ENCODE measurements around the gene AJAP1. TPM values are rescaled to one million over a fixed set of nuclear protein-coding genes. Genes with fewer than 3 reads are reported as not detected.

AJAP1 gene
- total RNA-seq, 1 experiment from 2014 or later = not detected

DNA sequence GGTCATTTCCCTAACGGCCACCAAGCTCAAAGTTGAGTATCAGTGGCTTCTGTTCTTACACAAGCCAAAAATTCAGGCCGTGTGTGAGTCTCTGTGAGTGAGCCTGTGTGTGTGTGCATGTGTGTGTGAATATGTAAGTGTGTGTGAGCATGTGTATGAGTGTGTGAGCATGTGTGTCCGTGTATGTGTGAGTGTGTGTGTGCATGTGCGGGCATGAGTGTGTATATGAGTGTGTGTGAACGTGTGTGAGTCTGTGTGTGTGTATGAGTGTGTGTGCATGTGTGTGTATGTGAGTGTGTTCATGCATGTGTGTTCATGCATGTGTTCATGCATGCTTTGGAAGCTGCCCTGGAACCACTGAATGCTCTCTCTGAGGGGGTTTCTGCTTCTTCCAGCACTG is 105.7 kb downstream of the AJAP1 start:
- H3K36me3 ChIP-seq (ENCODE audit: control insufficient read depth in 1 of 2, insufficient read depth in 2 of 2, low read length in 2 of 2) = no peaks in the 10 kb centered on the region
- ChIA-PET RAD21 (ENCODE audit: low non-redundant PET in 1 of 2, low total read pairs in 2 of 2, uncharacterized antibody in 2 of 2, unreplicated experiment in 2 of 2) (no interaction called here), POLR2A (no interaction called here), CTCF (no interaction called here)
- no peak overlapping the region for H3K4me3 ChIP-seq (replicated peaks in 1 of 2; ENCODE audit: low read depth in 1 of 2, low read length in 2 of 2)
- H2AFZ ChIP-seq (ENCODE audit: low read depth, low read length, poor library complexity, severe bottlenecking) = no peak overlapping the region
- H3K9ac ChIP-seq (ENCODE audit: low read length) = no peak overlapping the region
- H3K9me3 ChIP-seq (ENCODE audit: control insufficient read depth in 1 of 2, insufficient read depth in 1 of 2, low read depth in 1 of 2, low read length in 2 of 2) = peaks cover 0 to 10% of the 10 kb centered on the region in 2 experiments; a peak in 2 of 4 replicates
- BruUV-seq (replicated peaks) = no TSS peak
- no peak overlapping the region for H3K27ac ChIP-seq (ENCODE audit: low read depth, low read length)
- no peaks in the 10 kb centered on the region for H4K20me1 ChIP-seq (ENCODE audit: insufficient read depth)
- no peaks in the 10 kb centered on the region for H3K79me2 ChIP-seq (ENCODE audit: insufficient read depth, low read length)
- H3K4me2 ChIP-seq (ENCODE audit: low read length) = no peak overlapping the region
- no peaks in the 10 kb centered on the region for H3K9me2 ChIP-seq (ENCODE audit: insufficient read depth)
- no peak for ATAC-seq
- TF ChIP-seq ELF1 (IDR thresholded peaks at IDR 0.05; ENCODE audit: borderline replicate concordance, low read depth) = no peak
- TF ChIP-seq RAD21 (IDR thresholded peaks at IDR 0.05; ENCODE audit: low read depth) = no peak
- no peak for TF ChIP-seq TCF7L2 (IDR thresholded peaks at IDR 0.05; ENCODE audit: borderline replicate concordance, extremely low read depth, insufficient read depth, insufficient read length)
- no peak for TF ChIP-seq SRF (IDR thresholded peaks at IDR 0.05; ENCODE audit: low read depth)
- TF ChIP-seq SP1 (IDR thresholded peaks at IDR 0.05; ENCODE audit: low read depth) = no peak
- TF ChIP-seq, protein P1, sequence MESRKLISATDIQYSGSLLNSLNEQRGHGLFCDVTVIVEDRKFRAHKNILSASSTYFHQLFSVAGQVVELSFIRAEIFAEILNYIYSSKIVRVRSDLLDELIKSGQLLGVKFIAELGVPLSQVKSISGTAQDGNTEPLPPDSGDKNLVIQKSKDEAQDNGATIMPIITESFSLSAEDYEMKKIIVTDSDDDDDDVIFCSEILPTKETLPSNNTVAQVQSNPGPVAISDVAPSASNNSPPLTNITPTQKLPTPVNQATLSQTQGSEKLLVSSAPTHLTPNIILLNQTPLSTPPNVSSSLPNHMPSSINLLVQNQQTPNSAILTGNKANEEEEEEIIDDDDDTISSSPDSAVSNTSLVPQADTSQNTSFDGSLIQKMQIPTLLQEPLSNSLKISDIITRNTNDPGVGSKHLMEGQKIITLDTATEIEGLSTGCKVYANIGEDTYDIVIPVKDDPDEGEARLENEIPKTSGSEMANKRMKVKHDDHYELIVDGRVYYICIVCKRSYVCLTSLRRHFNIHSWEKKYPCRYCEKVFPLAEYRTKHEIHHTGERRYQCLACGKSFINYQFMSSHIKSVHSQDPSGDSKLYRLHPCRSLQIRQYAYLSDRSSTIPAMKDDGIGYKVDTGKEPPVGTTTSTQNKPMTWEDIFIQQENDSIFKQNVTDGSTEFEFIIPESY (IDR thresholded peaks at IDR 0.05; ENCODE audit: extremely low read depth, insufficient replicate concordance, low read length) = no peak
- TF ChIP-seq CBX3 (IDR thresholded peaks at IDR 0.05; ENCODE audit: low read depth) = no peak
- TF ChIP-seq, protein P2, sequence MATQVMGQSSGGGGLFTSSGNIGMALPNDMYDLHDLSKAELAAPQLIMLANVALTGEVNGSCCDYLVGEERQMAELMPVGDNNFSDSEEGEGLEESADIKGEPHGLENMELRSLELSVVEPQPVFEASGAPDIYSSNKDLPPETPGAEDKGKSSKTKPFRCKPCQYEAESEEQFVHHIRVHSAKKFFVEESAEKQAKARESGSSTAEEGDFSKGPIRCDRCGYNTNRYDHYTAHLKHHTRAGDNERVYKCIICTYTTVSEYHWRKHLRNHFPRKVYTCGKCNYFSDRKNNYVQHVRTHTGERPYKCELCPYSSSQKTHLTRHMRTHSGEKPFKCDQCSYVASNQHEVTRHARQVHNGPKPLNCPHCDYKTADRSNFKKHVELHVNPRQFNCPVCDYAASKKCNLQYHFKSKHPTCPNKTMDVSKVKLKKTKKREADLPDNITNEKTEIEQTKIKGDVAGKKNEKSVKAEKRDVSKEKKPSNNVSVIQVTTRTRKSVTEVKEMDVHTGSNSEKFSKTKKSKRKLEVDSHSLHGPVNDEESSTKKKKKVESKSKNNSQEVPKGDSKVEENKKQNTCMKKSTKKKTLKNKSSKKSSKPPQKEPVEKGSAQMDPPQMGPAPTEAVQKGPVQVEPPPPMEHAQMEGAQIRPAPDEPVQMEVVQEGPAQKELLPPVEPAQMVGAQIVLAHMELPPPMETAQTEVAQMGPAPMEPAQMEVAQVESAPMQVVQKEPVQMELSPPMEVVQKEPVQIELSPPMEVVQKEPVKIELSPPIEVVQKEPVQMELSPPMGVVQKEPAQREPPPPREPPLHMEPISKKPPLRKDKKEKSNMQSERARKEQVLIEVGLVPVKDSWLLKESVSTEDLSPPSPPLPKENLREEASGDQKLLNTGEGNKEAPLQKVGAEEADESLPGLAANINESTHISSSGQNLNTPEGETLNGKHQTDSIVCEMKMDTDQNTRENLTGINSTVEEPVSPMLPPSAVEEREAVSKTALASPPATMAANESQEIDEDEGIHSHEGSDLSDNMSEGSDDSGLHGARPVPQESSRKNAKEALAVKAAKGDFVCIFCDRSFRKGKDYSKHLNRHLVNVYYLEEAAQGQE (IDR thresholded peaks at IDR 0.05; ENCODE audit: low read depth) = no peak
- no peak for TF ChIP-seq JUND (IDR thresholded peaks at IDR 0.05)
- TF ChIP-seq POLR2AphosphoS5 (IDR thresholded peaks at IDR 0.05; ENCODE audit: low read depth, low read length) = no peak
- no peak for TF ChIP-seq CEBPB (IDR thresholded peaks at IDR 0.05; ENCODE audit: low read depth)
- no peak for TF ChIP-seq FOSL1 (IDR thresholded peaks at IDR 0.05; ENCODE audit: low read depth)
- TF ChIP-seq ATF3 (IDR thresholded peaks at IDR 0.05) = no peak
- TF ChIP-seq ZNF274 (IDR thresholded peaks at IDR 0.05; ENCODE audit: low read depth, low read length) = no peak
- no peak for TF ChIP-seq SIN3A (IDR thresholded peaks at IDR 0.05; ENCODE audit: low read depth)
- no peak for TF ChIP-seq YY1 (IDR thresholded peaks at IDR 0.05; ENCODE audit: extremely low read depth, insufficient replicate concordance, low read depth, low read length)
- TF ChIP-seq EZH2 (IDR thresholded peaks at IDR 0.05) = no peak
- TF ChIP-seq EZH2phosphoT487 (IDR thresholded peaks at IDR 0.05; ENCODE audit: borderline replicate concordance) = no peak
- TF ChIP-seq ZFX (IDR thresholded peaks at IDR 0.05) = no peak
- no peak for DNase-seq (ENCODE audit: low read depth, low spot score)
- intact Hi-C loops (cut with micrococcal nuclease) = no loop called here
- H3K4me1 ChIP-seq (ENCODE audit: control insufficient read depth in 1 of 2, insufficient read depth in 2 of 2, low read length in 2 of 2) = no peaks in the 10 kb centered on the region
- no peaks in the 10 kb centered on the region for H3K27me3 ChIP-seq (ENCODE audit: insufficient read depth, low read length)

All from HCT116 (cell line).